Measurements from ENCODE around the gene FNBP1. TPM values are rescaled to one million over a fixed set of nuclear protein-coding genes. Genes with fewer than 3 reads are reported as not detected.

Gene FNBP1
- total RNA-seq, 1 experiment from 2014 or later: 53.6 TPM

DNA sequence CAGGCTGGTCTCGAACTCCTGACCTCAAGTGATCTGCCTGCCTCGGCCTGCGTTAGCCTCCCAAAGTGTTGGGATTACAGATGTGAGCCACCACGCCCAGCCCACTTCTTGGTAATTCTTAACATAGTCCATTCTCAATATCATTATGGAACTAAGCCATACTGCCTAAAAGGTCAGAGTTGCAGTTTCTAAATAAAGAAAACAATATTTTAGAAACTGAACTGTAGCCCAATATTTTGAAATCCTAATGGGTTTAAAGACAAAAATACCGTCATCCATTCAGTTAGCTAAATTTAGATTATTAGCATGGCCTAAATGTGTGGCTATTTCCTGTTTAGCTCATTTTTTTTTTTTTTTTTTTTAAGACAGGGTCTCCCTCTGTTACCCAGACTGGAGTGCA, 108.2 kb downstream of the FNBP1 start:
- H3K27ac ChIP-seq (ENCODE audit: low read length): no peak overlapping the region
- ChIA-PET CTCF (no interaction called here), POLR2A (no interaction called here)
- no TSS peak for BruUV-seq (replicated peaks)
- no peaks in the 10 kb centered on the region for H3K9me3 ChIP-seq (ENCODE audit: control insufficient read depth, insufficient read depth, low read depth, low read length)
- in situ Hi-C loops (cut with HindIII; ENCODE audit: low pct_unique_long_range_greater_than_20kb, low sequenced_read_pairs) (no loop called here), intact Hi-C loops (cut with micrococcal nuclease; ENCODE audit: unreplicated experiment) (no loop called here)
- TF ChIP-seq, protein P1, sequence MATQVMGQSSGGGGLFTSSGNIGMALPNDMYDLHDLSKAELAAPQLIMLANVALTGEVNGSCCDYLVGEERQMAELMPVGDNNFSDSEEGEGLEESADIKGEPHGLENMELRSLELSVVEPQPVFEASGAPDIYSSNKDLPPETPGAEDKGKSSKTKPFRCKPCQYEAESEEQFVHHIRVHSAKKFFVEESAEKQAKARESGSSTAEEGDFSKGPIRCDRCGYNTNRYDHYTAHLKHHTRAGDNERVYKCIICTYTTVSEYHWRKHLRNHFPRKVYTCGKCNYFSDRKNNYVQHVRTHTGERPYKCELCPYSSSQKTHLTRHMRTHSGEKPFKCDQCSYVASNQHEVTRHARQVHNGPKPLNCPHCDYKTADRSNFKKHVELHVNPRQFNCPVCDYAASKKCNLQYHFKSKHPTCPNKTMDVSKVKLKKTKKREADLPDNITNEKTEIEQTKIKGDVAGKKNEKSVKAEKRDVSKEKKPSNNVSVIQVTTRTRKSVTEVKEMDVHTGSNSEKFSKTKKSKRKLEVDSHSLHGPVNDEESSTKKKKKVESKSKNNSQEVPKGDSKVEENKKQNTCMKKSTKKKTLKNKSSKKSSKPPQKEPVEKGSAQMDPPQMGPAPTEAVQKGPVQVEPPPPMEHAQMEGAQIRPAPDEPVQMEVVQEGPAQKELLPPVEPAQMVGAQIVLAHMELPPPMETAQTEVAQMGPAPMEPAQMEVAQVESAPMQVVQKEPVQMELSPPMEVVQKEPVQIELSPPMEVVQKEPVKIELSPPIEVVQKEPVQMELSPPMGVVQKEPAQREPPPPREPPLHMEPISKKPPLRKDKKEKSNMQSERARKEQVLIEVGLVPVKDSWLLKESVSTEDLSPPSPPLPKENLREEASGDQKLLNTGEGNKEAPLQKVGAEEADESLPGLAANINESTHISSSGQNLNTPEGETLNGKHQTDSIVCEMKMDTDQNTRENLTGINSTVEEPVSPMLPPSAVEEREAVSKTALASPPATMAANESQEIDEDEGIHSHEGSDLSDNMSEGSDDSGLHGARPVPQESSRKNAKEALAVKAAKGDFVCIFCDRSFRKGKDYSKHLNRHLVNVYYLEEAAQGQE (IDR thresholded peaks at IDR 0.05; ENCODE audit: insufficient read depth in 1 of 2, low read depth in 2 of 2, low read length in 1 of 2): no peak
- TF ChIP-seq POLR2AphosphoS5 (IDR thresholded peaks at IDR 0.05; ENCODE audit: low read depth, low read length) (no peak), TCF7L2 (IDR thresholded peaks at IDR 0.05; ENCODE audit: low read depth, low read length) (no peak), SIN3A (IDR thresholded peaks at IDR 0.05; ENCODE audit: borderline replicate concordance, insufficient read depth, low read depth, low read length) (no peak)
- TF ChIP-seq, protein P2, sequence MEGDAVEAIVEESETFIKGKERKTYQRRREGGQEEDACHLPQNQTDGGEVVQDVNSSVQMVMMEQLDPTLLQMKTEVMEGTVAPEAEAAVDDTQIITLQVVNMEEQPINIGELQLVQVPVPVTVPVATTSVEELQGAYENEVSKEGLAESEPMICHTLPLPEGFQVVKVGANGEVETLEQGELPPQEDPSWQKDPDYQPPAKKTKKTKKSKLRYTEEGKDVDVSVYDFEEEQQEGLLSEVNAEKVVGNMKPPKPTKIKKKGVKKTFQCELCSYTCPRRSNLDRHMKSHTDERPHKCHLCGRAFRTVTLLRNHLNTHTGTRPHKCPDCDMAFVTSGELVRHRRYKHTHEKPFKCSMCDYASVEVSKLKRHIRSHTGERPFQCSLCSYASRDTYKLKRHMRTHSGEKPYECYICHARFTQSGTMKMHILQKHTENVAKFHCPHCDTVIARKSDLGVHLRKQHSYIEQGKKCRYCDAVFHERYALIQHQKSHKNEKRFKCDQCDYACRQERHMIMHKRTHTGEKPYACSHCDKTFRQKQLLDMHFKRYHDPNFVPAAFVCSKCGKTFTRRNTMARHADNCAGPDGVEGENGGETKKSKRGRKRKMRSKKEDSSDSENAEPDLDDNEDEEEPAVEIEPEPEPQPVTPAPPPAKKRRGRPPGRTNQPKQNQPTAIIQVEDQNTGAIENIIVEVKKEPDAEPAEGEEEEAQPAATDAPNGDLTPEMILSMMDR (IDR thresholded peaks at IDR 0.05): no peak
- no peak overlapping the region for H3K4me3 ChIP-seq (ENCODE audit: low read depth in 2 of 2, low read length in 2 of 2)
- no peak for ATAC-seq
- H3K36me3 ChIP-seq (ENCODE audit: control insufficient read depth, insufficient read depth, low read length): no peaks in the 10 kb centered on the region; the same call in 1 of the 2 replicates
- no peak for DNase-seq (ENCODE audit: low read depth, low spot score)
- no peaks in the 10 kb centered on the region for H3K27me3 ChIP-seq (ENCODE audit: control insufficient read depth, insufficient read depth, low read length)
- H3K4me1 ChIP-seq (ENCODE audit: control insufficient read depth, insufficient read depth, low read length): no peaks in the 10 kb centered on the region

DNA sequence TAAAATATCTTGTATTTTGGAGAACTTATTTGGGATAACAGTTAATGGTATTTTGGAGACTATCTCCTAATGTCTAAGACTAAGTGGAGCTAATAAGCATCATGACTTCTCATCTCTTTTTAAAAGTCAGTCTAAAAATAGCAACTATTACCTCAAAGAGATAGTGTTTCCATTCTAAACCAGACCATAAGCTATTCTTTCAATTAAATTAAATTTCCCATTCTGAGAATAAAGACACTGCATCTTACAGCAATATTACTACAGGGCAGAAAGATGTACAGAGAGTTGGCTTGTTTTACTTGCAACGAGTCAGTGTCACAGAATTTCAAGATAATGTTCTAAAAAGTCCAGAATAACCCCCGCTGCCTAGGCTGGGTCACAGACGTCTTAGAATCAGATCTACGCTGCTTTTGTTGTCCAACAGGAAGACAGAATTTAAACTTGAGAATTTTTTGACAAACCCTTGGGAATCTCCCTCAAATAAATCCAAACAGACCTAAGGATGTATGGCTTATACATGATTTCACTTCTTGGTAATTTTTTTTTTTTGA, 108.9 kb downstream of the FNBP1 start:
- POLR2A ChIA-PET: interaction anchor here (0.6 kb wide), 1 partner anchor 60 kb away, joined by 6 read pairs; no protein-coding TSS in a partner anchor
- ATAC-seq (no peak), DNase-seq (ENCODE audit: low read depth, low spot score) (no peak)
- Histone ChIP-seq H3K27me3 (ENCODE audit: control insufficient read depth, insufficient read depth, low read length) (no peaks in the 10 kb centered on the region), H3K4me3 (ENCODE audit: low read depth in 2 of 2, low read length in 2 of 2) (no peak overlapping the region), H3K36me3 (ENCODE audit: control insufficient read depth, insufficient read depth, low read length) (no peaks in the 10 kb centered on the region; the same call in 1 of the 2 replicates), H3K4me1 (ENCODE audit: control insufficient read depth, insufficient read depth, low read length) (no peaks in the 10 kb centered on the region), H3K27ac (ENCODE audit: low read length) (no peak overlapping the region), H3K9me3 (ENCODE audit: control insufficient read depth, insufficient read depth, low read depth, low read length) (no peaks in the 10 kb centered on the region)
- BruUV-seq (replicated peaks): no TSS peak
- TF ChIP-seq TCF7L2 (IDR thresholded peaks at IDR 0.05; ENCODE audit: low read depth, low read length): no peak
- no peak for TF ChIP-seq POLR2AphosphoS5 (IDR thresholded peaks at IDR 0.05; ENCODE audit: low read depth, low read length)
- TF ChIP-seq, protein P2 (IDR thresholded peaks at IDR 0.05): no peak
- no peak for TF ChIP-seq SIN3A (IDR thresholded peaks at IDR 0.05; ENCODE audit: borderline replicate concordance, insufficient read depth, low read depth, low read length)
- TF ChIP-seq, protein P1 (IDR thresholded peaks at IDR 0.05; ENCODE audit: insufficient read depth in 1 of 2, low read depth in 2 of 2, low read length in 1 of 2): no peak
- in situ Hi-C loops (cut with HindIII; ENCODE audit: low pct_unique_long_range_greater_than_20kb, low sequenced_read_pairs): no loop called here
- intact Hi-C loops (cut with micrococcal nuclease; ENCODE audit: unreplicated experiment): no loop called here
- CTCF ChIA-PET: interaction anchor here (0.5 kb wide), 1 partner anchor 123 kb away, joined by 3 read pairs; no protein-coding TSS in a partner anchor
